Measurements from ENCODE around the gene B4GALT2.

The B4GALT2 gene

DNA sequence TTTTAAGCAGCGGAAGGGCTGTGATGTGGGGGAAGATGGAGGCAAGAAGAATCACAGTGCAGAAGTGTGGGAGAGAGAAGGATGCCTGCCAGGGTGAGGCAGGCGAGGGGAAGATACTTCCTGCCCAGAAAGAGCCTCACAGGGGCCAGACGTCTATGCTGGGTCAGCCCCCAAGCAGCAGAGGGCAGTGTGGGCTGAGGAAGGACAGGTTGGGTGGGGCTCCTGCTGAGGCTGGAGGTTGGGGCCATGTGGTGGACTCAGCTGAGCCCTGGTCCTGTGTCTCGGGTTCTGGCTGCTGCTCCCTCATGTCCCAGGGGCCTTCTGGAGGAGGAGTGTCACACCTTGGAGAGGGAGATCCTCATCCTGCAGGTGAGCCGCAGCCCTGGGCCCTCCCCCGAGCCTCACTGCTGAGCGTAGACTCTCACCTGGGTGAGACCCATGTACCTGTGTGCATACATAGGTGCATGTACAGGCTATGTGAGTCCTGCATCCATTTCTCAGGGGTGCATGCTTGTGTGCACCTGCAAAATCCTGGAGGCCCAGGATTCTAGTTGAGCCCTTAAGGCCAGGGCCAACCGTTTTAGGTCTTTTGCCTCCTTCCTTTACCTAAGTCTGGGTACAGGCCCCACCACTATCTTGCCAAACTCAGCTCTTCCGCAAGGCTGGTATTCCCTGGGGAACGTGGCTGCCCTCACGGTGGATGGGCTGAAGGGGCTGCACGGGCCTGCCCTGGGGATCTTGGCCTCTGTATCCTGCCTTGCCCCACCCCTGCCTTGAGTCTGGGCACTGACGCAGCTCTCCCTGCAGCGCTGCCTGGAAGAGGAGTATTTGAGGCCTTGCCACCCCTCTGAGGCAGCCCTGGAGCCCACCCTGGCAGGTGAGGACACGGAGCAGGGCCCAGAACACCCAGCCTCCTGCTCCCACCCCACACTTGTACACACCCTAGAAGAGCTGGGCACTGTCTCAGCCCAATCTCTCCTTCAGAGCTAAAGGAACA, 16.1 kb downstream of the B4GALT2 start:
- no peaks in the 10 kb centered on the region for H3K36me3 Mint-ChIP-seq (ENCODE audit: low read depth)
- DNase-seq (no peak), ATAC-seq (peak; percentile 13)
- H3K27me3 Mint-ChIP-seq = peaks cover 2% of the 10 kb centered on the region
- no peaks in the 10 kb centered on the region for H3K9me3 Mint-ChIP-seq
- H3K4me3 Mint-ChIP-seq = no peak overlapping the region
- peaks cover 14% of the 10 kb centered on the region for H3K4me1 Mint-ChIP-seq
- H3K27ac Mint-ChIP-seq = no peak overlapping the region

DNA sequence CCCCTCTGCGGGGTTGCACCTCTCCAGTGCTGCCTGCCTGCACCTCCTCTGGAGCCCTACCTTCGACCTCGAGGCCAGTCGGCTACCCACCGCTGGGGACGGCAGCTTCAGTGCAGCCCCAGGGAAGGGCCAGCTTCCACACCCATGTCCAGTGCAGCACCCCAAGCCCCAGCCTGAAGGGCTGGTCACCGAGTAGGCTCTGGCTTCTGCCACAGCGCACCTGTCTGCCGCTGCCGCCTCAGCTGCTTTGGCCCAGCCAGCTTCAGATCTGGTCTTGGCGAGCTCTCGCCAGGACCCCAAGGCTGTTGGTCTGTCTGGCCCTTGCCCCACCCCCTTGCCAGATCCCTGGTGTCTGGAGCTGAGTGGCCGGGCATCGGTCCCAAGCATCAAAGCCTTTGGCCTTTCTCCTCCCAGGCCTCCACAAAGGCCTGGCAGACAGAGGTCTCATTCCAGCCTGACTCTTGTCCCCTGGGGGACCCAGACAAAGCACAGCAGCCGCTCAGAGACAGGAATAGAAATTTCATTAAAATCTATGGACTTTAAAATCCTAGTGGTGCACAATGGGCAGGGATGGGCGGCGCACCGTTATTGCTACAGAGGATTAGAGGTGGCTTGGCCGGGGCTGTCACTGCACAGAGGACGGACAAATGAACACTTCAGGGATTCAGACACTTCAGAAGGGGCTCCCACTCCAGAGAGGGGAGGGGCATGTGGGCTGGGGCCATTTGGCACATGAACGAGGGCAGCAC, 17.1 kb downstream of the B4GALT2 start:
- peaks cover 10% of the 10 kb centered on the region for H3K4me1 Mint-ChIP-seq
- no peak overlapping the region for H3K27ac Mint-ChIP-seq
- H3K4me3 Mint-ChIP-seq = no peak overlapping the region
- H3K36me3 Mint-ChIP-seq (ENCODE audit: low read depth) = no peaks in the 10 kb centered on the region
- H3K27me3 Mint-ChIP-seq = peaks cover 2% of the 10 kb centered on the region
- no peak for DNase-seq
- H3K9me3 Mint-ChIP-seq = no peaks in the 10 kb centered on the region
- ATAC-seq = no peak

DNA sequence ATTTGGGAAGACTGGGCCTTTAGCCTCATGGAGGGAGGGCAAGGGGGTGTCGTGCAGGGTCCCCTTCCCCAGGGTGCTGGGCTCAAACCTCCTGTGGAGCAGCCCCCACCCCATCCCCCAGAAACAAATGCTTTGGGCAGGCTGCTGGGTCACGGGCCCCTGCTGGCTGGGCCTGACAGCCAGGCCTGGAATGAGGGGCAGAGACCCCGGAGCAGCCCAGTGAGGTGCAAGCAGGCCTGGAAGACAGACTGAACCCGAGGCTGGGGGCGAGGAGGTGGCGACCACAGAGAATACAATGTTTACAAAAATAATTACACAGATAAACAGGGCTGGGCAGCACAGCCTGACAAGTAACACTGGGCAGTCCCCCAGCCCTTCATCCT, 17.7 kb downstream of the B4GALT2 start:
- H3K4me1 Mint-ChIP-seq = peaks cover 7% of the 10 kb centered on the region
- H3K27ac Mint-ChIP-seq = no peak overlapping the region
- no peak for ATAC-seq
- H3K36me3 Mint-ChIP-seq (ENCODE audit: low read depth) = no peaks in the 10 kb centered on the region
- H3K4me3 Mint-ChIP-seq = no peak overlapping the region
- no peaks in the 10 kb centered on the region for H3K9me3 Mint-ChIP-seq
- no peak for DNase-seq
- peaks cover 2% of the 10 kb centered on the region for H3K27me3 Mint-ChIP-seq

DNA sequence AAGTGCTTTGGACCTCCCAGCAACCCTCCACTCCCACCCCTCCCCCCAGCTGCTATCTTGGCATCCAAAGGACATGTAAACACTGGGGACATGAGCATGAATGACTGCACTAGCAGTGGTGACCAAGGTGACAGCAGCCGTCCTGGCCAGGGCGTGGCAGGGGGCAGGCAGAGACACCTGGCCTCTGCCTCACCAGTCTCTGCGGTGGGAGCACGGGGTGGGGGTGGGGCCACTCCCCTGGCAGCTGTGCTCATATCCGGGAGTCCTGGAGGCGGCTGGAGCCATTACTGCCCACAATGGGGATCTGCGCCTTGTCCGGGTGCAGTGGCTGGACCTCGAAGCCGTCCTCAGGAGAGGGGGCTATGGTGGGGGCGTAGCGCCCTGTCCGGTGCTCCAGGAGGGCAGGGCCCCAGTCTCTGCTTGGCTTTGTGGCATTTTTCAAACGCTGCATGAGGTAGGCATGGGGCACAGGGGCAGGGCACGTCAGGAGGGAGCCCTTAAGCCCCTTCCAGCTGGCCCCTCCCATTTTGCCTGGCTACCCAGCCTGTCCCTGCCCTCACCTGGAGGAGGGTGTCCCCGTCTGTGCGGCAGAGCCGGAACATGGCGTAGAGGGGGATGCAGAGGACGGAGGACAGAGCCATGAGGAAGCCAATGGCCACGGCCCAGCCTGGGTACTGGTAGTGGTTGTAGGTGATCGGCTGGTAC, 18.4 kb downstream of the B4GALT2 start:
- H3K4me3 Mint-ChIP-seq = no peak overlapping the region
- no peak for ATAC-seq
- no peaks in the 10 kb centered on the region for H3K9me3 Mint-ChIP-seq

DNA sequence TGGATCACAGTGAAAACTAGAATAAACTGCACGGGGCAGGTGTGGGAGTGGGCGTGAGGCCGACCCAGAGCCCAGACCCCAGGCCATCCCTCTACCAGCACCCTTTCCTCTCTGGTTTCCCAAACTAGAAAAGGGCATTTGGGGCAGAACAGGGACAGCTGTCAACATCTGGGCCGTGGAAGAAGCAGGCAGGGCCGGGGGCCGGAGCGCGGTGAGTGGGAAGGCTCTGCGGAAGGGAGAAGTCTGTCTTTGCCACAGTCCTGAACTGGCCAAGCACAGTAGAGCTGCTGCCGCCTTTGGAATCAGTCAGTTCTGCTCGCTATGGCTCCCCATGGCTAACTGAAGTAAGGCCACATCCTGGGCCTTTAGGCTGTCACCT, 19.0 kb downstream of the B4GALT2 start:
- no peak for ATAC-seq

More for the DNA sequence above, 18.4 kb downstream of the B4GALT2 start:
- Mint-ChIP-seq H3K27me3 (peaks cover 2% of the 10 kb centered on the region), H3K36me3 (ENCODE audit: low read depth) (peaks cover 2% of the 10 kb centered on the region), H3K4me1 (peaks cover 3% of the 10 kb centered on the region), H3K27ac (no peak overlapping the region)
- DNase-seq = no peak

DNA sequence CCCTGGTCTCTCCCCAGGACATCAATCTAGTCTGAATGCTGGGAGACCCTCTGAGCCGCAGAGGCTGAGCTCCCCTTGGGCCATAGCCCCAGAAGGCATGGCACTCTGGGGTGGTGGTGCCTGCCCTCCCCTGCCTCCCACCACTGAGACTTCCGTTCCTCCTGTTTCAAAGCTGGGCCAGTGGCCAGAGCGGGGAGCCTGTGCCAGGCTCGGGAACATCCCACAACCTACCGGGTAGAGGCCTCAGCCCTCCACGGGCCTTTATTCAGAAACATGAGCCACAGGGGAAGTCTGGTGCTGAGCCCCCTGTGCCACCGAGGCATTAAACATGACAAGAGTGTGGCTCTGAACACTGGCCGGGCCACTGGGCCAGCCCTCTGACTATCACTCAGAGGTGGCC, 20.4 kb downstream of the B4GALT2 start:
- no peaks in the 10 kb centered on the region for H3K4me1 Mint-ChIP-seq
- no peak overlapping the region for H3K27ac Mint-ChIP-seq

More for the DNA sequence above, 19.0 kb downstream of the B4GALT2 start:
- Mint-ChIP-seq H3K27me3 (no peaks in the 10 kb centered on the region), H3K4me1 (no peaks in the 10 kb centered on the region), H3K27ac (no peak overlapping the region), H3K9me3 (no peaks in the 10 kb centered on the region), H3K4me3 (no peak overlapping the region), H3K36me3 (ENCODE audit: low read depth) (peaks cover 2% of the 10 kb centered on the region)
- no peak for DNase-seq

DNA sequence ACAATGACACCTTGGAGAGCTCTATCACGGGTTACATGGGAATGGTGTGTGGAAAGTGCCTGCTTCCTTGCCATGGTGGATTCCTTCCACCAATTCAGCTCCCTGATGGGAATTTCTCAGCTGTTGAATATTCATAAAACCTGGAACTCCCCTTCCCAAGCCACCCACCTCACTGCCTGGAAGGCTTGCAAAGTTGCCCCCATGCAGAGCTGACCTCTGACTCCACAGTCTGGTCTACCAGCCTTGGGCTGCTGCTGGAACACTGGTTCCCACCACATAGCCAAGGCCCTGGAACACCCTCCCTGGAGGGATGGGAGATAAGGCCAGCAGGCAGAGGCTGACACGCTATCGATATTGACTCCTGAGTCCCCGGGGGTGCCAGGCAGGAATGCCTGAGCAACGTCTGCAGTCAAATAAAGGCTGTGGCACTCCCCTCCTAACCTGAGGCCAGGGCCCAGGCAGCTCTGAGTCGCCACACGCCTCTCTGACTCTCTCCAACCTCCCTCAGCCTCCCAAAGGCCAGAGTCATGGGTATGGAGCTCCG, 21.2 kb downstream of the B4GALT2 start:
- H3K27ac Mint-ChIP-seq = no peak overlapping the region
- no peak overlapping the region for H3K4me3 Mint-ChIP-seq
- ATAC-seq (no peak), DNase-seq (no peak)
- H3K9me3 Mint-ChIP-seq = no peaks in the 10 kb centered on the region
- no peaks in the 10 kb centered on the region for H3K4me1 Mint-ChIP-seq
- H3K27me3 Mint-ChIP-seq = no peaks in the 10 kb centered on the region
- peaks cover 2% of the 10 kb centered on the region for H3K36me3 Mint-ChIP-seq (ENCODE audit: low read depth)

More for the DNA sequence above, 20.4 kb downstream of the B4GALT2 start:
- H3K36me3 Mint-ChIP-seq (ENCODE audit: low read depth) = peaks cover 2% of the 10 kb centered on the region
- H3K27me3 Mint-ChIP-seq = no peaks in the 10 kb centered on the region
- ATAC-seq = no peak
- no peak overlapping the region for H3K4me3 Mint-ChIP-seq
- no peaks in the 10 kb centered on the region for H3K9me3 Mint-ChIP-seq
- DNase-seq = no peak

DNA sequence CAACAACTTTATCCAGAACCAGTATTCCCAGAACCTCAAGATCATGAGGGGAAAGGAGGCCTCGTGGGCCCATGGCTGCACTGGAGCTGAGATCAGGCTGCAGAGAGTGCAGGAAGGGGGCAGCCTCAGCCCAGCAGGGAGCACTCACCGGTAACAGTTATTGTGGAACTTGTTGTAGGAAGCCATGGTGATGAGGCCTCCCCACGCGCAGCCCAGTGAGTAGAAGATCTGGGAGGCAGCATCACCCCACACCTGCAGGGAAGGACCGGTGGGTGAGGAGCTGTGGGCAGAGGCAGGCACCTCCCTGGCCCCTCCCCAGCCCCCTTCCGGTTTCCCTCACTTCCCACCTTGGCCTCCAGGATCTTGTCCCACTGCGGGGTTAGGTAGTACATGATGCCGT, 23.2 kb downstream of the B4GALT2 start:
- H3K27ac Mint-ChIP-seq = no peak overlapping the region
- ATAC-seq = no peak
- no peaks in the 10 kb centered on the region for H3K4me1 Mint-ChIP-seq
- no peak for DNase-seq
- H3K9me3 Mint-ChIP-seq = no peaks in the 10 kb centered on the region
- H3K36me3 Mint-ChIP-seq (ENCODE audit: low read depth) = peaks cover 2% of the 10 kb centered on the region
- H3K27me3 Mint-ChIP-seq = no peaks in the 10 kb centered on the region
- H3K4me3 Mint-ChIP-seq = no peak overlapping the region

DNA sequence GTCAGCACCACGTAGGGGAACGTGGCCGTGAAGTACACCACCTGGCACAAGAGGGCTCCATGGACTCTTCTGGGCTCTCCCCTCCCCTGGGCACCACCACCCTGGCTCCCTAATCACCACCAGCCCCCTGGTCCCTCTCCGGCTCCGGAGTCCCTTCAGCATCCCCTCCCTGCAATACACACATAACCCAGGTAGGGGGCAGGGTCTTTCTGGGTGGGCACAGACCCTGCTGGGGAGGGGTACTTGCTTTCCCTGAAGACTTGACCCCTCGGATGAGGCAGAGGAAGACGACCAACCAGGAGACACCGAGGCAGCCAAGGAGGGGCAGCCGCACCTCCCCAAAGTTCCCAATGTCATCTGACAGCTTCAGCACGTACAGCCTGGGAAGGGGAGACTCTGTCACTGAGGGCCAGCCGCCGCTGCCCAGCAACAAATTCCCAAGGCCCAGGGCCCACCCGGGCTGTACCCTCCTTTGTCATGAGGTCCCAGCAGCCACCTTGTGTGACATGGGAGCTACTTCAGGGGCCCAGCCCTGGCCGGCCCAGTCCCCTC, 23.7 kb downstream of the B4GALT2 start:
- Mint-ChIP-seq H3K27ac (no peak overlapping the region), H3K36me3 (ENCODE audit: low read depth) (peaks cover 2% of the 10 kb centered on the region), H3K4me1 (no peaks in the 10 kb centered on the region), H3K4me3 (no peak overlapping the region), H3K9me3 (no peaks in the 10 kb centered on the region), H3K27me3 (no peaks in the 10 kb centered on the region)
- ATAC-seq (no peak), DNase-seq (no peak)

DNA sequence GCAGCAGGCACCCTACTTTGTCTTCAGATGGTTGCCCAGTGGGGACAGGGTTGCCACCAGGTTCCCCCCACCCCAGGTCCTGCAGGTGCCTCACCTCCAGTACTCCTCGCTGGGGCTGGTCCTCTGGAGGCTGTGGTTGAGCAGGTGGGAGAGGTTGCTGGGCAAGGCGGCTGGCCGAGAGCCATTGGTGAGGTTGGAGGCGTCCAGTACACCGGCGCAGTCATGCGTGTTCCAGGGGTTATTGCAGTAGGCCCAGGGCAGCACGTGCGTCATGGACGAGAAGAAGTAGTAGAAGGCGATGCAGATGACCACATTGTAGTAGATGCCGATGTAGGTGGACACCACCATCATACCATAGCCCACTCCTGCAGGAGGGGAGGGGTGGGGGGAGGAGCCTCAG, 29.2 kb downstream of the B4GALT2 start:
- ATAC-seq (no peak), DNase-seq (no peak)
- Mint-ChIP-seq H3K27ac (no peak overlapping the region), H3K36me3 (ENCODE audit: low read depth) (no peaks in the 10 kb centered on the region), H3K4me3 (no peak overlapping the region), H3K27me3 (no peaks in the 10 kb centered on the region), H3K4me1 (peaks cover 4% of the 10 kb centered on the region), H3K9me3 (no peaks in the 10 kb centered on the region)

DNA sequence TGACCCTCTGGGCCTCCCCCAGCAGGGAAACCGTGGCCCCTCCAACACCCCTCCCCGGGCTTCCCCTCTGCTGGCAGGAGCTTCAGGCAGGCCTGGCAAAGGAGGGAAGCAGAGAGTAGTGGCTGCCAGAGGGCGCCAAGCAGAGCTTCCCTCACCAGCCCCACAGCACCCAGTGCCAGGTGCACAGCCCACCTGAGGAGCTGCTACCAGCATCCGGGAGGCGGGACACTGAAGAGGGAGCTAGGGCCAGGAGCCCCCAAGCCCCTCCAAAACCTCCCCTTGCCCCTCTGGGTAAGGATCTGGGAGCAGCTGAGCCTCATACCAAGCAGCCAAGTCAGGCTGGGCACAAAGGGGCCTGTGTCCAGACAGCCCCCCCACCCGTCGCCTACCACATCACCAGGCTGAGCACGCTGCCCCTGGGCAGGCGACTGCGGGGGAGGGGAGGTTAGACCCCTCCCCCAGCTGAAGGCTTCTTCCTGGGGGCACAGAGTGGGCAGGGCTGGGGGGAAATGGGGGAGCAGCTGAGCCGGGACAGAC, 32.0 kb downstream of the B4GALT2 start:
- H3K9me3 Mint-ChIP-seq = no peaks in the 10 kb centered on the region
- peaks cover 11% of the 10 kb centered on the region for H3K4me1 Mint-ChIP-seq
- no peaks in the 10 kb centered on the region for H3K27me3 Mint-ChIP-seq
- no peak overlapping the region for H3K27ac Mint-ChIP-seq
- DNase-seq = no peak
- H3K36me3 Mint-ChIP-seq (ENCODE audit: low read depth) = no peaks in the 10 kb centered on the region
- no peak for ATAC-seq
- H3K4me3 Mint-ChIP-seq = no peak overlapping the region

DNA sequence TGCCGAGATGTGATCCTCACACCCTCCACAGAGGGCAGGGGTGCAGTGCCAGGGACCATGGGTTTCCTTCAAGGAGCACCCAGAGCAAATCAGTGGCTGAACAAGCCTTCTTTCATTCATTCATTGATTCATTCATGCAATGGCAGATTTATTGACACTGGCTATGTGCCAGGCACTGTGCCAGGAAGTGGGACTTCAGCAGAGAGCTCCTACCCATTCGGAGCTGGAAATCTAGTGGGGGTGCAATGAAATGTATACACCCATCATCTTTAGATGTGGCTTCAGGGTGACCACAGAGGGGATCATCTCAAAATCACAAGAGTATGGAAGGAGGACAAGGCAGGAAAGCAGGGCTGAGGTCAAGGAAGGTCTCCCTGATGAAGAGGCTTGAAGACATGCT, 33.4 kb downstream of the B4GALT2 start:
- ATAC-seq (no peak), DNase-seq (no peak)
- Mint-ChIP-seq H3K4me3 (no peak overlapping the region), H3K4me1 (peaks cover 11% of the 10 kb centered on the region), H3K27ac (no peak overlapping the region), H3K36me3 (ENCODE audit: low read depth) (no peaks in the 10 kb centered on the region), H3K9me3 (no peaks in the 10 kb centered on the region), H3K27me3 (no peaks in the 10 kb centered on the region)

DNA sequence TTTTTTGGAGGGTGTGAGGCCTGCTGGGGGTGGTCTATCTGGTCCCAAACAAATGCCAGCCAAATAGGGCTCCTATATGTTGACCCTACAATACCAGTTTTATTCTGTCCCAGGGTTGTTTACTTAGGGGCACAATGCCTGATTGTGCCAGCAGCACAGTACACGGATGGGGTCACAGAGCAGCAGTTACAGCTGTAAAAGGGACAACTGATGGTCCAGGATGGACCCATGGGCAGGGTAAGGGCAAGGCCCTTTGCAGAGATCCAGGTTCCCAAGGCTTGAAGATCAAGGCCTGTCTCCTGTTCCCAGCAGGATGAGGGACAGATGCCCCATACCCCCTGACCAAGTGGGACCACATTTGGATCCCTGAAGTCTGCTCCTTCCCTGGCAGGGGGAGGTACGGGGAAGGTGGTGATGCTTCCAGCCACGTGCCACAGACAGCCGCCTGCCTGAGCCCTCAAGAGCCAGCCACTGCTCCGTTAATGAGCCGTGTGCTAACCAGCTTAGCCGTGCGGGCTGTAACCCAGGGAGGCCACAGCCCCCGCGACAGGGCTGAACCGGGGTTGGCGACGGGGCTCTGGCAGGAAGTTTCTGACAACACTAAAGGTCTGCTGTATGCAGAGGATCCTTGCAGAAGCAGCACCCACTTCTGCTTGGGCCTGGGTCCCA, 34.1 kb downstream of the B4GALT2 start:
- H3K4me3 Mint-ChIP-seq = no peak overlapping the region
- DNase-seq (no peak), ATAC-seq (no peak)
- H3K9me3 Mint-ChIP-seq = no peaks in the 10 kb centered on the region
- H3K36me3 Mint-ChIP-seq (ENCODE audit: low read depth) = no peaks in the 10 kb centered on the region
- H3K27ac Mint-ChIP-seq = no peak overlapping the region
- H3K4me1 Mint-ChIP-seq = peaks cover 11% of the 10 kb centered on the region
- H3K27me3 Mint-ChIP-seq = no peaks in the 10 kb centered on the region
